ENCODE results near the gene SLCO3A1.

- TF ChIP-seq CTCF (IDR thresholded peaks at IDR 0.05) (no peak), POLR2A (IDR thresholded peaks at IDR 0.05) (no peak)
Observed at GRCh38 chr15:91995146-91995545, 141.6 kb downstream of the SLCO3A1 start.

All from adrenal gland (tissue), 5 donors.